ENCODE results near the gene ZPBP2.
"Not testable (repeated sequence)": the region's sequence is repeated elsewhere in the genome, so short reads cannot be mapped to it uniquely, and the experiment has no call there.

Gene ZPBP2, protein sequence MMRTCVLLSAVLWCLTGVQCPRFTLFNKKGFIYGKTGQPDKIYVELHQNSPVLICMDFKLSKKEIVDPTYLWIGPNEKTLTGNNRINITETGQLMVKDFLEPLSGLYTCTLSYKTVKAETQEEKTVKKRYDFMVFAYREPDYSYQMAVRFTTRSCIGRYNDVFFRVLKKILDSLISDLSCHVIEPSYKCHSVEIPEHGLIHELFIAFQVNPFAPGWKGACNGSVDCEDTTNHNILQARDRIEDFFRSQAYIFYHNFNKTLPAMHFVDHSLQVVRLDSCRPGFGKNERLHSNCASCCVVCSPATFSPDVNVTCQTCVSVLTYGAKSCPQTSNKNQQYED

DNA sequence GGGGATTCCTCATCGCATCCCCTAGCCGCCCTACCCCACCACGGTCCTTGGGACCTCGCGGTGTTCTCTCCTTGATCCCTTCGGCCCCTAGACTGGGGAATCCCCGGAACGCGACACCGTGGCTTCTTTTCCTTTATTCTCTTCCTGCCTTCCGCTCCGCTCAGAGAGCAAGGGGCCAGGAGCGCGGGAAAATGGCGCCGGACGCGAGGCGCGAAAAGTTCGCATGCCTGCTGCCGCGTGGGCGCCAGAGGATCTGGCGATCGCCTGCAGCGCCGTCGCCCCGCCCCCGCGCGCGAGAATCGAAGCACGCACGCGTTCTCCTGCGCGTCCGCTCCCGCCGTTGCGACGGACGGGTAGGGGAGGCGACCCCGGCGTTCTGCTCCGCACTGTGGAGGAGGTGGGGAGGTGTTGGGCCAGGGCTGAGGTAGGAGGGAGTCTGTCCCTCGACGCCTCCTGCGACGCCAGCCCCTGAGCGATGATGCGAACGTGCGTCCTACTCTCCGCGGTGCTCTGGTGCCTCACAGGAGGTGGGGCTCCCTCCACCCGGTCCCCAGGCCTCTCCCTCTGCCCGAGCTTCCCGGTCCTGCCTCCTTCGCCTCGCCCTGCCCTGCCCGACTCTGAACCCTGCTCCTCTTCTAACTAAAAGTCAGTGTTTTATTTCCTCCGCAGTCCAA is at the start of gene ZPBP2:
ZPBP2 (plus strand) TSS at position 323 of the 674 bp plus-strand sequence; CDS start at position 476, 153 bp downstream.
- peak; percentile 39 for DNase-seq

DNA sequence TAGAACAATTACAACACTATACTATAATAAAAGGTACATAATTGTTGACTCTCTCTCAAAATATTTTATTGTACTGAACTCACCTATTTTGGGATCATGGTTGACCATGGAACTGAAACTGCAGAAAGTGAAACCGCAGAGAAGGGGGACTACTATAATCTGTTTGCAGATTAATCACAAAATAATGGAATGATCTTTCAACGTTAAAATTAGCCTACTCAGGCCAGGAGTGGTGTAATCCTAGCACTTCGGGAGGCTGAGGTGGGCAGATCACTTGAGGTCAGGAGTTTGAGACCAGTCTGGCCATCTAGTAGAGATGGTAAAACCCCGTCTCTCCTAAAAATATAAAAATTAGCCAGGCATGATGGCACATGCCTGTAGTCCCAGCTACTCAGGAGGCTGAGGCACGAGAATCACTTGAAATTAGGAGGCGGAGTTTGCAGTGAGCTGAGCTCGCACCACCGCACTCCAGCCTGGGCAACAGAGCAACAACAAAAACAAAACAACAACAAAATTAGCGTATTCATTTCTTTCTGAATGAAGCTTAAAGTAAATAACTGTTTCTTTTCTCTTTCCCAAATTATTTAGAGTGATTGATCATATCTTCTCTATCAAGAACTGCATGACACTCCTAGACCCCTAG is 49.5 kb upstream of the ZPBP2 start:
- DNase-seq = no peak

DNA sequence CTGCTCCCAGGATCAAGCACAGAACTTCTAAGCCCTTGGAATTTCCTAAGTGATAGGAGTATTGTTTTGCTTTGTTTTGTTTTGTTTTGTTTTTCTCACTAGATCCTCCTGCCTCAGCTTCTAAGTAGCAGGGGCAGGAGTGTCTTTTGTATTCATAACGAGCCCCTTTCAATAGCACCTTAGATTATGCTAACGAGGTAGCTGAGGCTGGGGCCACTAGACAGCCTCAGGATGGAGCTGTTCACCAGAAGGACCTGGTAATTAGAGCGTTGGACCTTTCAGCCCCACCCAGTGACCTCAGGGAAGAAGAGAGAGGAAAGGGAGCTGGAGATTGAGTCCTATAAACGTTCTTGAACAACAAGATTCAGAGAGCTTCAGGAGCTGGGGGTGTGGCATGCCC is 47.5 kb upstream of the ZPBP2 start:
- DNase-seq = no peak

DNA sequence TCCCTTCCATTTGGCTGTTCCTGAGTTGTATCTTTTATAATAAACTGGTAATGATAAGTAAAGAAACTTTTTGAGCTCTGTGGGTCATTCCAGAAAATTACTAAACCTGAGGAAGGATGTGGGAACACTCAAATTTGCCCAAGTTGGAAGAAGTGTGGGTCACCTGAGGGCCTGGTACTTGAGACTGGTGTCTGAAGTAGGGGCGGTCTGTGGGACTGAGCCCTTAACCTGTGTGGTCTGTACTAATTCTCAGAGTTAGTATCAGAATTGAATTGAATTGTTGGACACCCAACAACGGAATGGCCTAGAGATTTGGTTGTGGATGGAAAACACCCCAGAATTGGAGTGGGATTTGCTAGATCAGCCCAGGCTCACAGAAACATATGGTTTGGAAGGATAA is 47.0 kb upstream of the ZPBP2 start:
- DNase-seq = no peak

DNA sequence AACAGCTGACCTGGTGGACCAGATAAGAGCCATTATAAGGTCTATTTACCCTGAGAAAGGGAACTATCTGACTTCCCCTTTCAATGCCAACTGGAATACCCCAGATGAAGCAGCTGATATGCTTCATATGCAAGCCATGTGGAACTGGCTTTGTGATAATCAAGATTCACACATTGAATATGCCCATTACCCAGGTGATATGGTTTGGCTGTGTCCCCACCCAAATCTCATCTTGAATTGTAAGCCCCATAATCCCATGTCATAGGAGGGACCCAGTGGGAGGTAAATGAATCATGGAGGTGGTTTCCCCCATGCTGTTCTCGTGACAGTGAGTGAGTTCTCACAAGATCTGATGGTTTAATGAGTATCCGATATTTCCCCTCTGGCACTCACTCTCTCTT is 46.0 kb upstream of the ZPBP2 start:
- DNase-seq = no peak

DNA sequence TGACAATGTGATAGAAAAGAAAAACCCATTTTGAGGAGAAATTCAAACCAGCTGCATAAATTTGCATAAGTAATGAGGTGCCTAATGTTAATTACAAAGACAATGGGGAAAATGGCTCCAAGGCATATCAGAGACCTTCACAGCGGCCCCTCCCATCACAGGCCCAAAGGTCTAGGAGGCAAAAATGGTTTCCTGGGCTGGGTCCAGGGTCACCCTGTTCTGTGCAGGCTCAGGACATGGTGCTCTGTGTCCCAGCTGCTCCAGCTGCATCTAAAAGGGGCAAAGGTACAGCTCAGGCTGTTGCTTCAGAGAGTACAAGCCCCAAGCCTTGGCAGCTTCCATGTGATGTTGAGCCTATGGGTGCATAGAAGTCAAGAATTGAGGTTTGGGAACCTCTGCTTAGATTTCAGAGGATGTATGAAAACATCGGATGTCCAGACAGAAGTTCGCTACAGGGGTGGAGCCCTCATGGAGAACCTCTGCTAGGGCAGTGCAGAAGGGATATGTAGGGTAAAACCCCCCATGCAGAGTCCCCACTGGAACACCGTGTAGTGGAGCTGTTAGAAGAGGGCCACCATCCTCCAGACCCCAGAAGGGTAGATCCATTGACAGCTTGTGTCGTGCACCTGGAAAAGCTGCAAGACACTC is 44.5 kb upstream of the ZPBP2 start:
- DNase-seq = no peak

DNA sequence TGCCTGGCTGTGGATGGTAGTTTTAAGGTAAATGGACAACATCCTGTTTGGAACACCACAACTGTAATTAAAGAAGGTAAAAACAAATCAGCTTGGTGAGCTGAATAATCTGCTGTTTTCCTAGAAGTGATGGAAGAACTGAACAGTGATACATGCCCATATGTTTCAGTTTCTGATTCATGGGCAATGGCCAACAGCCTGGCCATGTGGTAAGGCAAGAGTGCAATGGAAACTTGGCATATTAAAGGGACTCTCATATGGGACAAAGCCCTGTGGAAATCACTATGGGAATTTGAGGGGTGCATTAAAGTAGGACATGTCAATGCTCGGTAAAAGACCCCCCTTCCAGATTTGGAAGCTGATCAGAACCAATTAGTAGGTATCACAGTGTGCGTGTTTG is 41.7 kb upstream of the ZPBP2 start:
- DNase-seq = no peak

DNA sequence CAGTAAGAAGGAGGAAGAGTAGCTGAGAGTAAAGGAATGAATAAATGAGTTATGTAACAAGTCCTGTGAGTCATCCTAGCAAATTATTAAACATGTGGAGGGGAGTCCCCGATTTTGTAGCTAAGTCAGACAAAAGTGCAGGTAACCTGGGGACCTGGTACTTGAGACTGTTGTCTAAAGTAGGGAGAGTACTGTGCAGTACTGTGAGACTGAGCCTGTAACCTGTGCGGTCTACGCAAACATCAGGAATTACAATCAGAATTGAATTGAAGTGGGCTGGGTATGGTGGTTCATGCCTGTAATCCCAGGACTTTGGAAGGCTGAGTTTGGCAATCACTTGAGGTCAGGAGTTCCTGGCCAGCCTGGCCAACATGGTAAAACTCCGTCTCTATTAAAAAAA is 39.6 kb upstream of the ZPBP2 start:
- no peak for DNase-seq

DNA sequence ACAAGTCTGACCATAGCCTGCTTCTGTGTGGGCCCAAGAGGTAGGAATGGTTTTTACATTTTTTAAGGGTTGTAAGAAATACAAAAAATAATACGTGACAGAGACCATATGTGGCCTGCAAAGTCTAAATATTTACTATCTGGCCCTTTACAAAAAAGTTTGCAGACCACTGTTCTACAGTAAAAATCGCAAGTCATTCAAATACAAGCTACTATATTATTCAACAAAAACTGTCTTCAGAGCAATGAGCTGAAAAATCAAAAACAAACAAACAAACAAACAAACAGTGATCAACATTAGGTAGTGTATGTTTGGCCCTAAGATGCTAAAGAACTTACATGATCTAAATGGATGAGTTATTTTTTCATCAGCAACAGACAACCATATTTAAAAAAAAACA is 36.4 kb upstream of the ZPBP2 start:
- DNase-seq = no peak

DNA sequence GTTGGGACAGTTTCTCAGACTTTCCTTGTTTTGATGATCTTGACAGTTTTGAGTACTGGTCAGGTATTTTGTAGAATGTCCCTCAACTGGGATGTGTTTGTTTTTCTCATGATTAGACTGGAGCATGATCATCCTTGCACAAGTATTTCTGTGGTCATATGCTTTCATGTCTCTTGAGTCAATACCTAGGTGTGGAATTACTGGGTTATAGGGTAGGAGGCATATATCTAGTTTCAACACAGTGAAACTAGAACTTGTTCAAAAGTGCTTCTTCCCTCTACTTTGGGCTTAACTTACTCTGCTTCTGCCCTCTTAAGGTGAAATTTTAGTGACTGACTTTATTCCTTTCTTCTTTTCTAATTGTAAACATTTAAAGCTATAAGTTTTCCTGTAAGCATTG is 34.0 kb upstream of the ZPBP2 start:
- no peak for DNase-seq

DNA sequence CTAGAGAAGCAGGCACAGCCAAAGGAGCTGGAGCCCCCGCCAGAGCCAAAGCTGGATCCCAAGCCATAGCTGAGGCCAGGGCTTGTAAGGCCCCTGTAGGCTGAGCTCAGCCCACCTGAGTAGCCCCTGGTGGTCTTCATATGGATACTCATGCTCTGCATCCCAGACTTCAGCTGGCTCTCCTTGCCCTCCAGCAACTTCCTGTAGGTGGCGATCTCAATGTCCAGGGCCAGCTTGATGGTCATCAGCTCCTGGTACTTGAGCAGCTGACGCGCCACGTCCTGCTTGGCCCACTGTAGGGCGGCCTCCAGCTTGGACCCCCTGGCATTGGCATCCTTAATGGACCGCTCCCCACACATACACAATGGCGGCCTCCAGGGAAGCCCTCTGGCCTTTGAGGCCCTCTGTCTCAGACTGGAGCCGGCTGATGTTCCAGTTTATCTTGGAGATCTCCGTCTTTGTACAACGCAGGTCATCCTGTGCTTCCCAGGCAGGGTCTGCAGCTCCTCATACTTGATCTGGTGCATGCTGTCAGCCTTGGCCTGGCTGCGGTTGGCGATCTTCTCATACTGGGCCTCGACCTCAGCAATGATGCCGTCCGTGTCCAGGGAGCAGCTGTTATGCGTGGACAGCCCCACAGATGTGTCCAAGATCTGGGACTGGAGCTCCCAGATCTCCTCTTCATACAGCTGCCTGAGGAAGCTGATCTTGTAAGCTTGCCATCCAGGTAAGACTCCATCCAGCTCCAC is 32.8 kb upstream of the ZPBP2 start:
- DNase-seq = no peak

DNA sequence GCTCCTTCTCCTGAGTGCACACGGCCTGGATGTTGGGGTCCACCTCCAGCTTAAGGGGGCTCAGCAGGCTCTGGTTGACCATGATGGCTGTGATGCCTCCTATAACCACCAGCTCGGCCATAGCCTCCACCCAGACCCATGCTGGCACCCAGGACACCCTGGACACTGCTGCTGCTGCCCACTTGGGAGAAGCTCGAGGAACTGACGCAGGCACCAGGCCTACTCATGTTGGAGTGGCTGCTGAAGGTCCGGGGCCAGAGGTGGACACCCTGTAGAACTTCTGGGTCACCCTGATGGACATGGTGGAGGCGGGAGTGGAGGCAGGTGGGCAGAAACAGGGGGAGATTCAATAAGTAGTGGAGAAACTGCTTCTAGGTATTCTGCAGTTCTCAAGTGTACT is 31.9 kb upstream of the ZPBP2 start:
- no peak for DNase-seq

DNA sequence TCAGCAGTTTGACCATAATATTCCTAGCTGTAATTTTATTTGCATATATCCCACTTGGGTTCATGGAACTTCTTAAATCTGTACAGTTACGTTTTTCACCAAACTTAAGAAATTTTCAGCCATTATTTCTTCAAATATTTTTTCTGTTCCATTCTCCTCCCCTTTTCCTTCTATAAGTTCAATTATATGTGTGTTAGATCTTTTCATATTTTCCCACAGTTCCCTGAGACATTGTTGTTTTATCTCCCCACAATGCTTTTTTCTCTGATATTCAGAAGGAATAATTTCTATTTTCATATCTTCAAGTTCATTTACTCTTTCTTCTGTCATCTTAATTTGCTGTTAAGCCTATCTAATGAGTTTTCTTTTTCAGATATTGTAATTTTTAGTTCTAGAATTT is 29.9 kb upstream of the ZPBP2 start:
- DNase-seq = no peak

DNA sequence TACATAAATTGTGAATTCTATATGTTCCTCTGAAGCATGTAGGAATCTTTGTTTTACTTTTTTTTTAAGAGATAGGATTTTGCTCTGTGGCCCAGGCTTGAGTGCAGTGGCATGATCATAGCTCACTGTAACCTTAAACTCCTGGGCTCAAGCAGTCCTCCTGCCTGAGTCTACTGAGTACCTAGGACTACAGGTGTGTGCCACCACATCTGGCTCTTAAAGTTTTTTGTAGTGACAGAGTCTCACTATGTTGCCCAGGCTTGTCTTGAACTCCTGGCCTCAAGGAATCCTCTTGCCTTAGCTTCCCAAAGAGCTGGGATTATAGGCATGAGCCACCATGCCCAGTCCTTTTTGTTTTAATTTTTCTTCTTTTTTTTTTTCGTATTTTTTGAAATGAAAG is 29.2 kb upstream of the ZPBP2 start:
- no peak for DNase-seq

DNA sequence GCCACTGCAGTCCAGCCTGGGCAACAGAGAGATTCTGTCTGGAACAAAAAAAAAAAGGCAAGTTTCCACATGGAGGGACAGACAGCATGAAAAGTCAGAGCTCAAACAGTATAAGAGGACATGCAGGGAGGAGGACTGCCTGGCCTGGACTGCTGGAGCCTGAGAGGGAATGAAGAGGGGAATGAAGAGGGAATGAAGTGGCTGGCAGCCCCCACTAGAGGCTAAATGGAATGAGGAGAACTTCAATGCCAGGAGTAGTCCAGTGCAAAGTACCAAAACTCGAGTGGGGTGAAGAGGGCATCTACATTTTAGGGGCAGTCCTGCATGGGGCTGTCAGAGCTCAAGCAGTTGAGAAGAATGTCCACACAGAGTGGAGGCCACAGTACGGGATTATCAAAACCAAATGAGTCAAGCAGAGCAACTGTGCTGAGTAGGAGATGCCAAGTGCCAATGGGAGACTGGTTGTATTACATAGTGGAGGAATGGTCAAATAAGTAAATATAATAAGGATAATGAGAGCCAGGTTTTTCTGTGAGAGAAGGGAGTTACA is 26.8 kb upstream of the ZPBP2 start:
- no peak for DNase-seq

DNA sequence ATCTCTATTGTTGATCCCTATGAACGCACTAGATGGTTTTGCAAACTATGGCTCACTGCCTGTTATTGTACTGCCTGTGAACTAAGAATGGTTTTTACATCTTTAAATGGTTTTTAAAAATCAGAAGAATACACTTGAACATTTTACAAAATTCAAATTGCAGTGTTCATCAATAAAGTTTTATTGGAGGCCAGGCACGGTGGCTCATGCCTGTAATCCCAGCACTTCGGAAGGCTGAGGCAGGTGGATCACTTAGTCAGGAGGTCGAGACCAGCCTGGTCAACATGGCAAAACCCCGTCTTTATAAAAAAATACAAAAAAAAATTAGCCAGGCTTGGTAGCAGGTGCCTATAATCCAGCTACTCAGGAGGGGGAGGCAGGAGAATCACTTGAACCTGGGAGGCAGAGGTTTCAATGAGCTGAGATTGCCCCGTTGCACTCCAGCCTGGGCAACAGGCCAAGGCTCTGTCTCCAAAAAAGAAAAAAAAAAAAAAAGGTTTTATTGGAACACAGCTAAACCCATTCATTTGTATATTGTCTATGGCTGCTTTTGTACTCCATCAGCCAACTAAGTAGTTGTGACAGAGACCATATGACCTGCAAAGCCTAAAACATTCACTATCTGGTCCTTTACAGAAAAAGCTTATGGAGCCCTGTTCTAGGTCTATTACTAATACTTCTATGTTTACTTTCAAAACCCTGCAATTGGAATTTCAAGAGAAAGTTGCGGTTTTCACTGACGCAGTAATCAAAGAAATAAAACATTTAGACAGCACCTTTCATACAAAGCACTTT is 22.8 kb upstream of the ZPBP2 start:
- DNase-seq = no peak

DNA sequence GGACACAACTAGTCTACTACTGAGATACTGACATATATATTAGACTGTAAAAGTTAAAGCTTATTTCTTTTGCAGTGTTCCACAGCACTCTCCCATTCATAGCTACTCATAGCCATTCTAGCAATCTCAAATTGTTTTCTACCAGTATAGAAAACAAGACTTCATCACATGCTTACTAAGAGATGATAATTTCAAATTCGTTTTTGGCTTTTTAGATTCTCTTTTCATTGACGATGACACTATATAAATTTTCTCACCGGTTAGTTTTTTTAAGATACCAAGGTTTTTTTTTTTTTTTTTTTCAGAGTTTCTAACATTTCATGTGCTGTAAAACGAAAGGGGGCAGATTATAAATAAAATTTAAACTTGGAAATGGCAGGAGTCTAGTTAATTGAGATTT is 21.8 kb upstream of the ZPBP2 start:
- DNase-seq = no peak

DNA sequence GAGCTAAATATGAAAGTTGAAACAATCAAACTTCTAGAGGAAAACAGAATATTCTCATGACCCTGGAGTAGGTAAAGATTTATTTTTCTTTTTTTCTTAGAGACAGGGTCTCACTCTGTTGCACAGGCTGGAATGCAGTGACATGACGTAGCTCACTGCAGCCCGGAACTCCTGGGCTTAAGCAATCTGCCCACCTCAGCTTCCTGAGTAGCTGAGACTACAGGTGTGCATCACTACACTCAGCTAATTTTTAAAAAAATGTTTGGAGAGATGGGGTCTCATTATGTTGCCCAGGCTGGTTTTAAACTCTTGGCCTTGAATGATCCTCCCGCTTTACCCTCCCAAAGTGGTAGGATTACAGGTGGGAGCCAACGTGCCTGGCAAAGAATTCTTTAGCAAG is 19.4 kb upstream of the ZPBP2 start:
- DNase-seq = no peak

DNA sequence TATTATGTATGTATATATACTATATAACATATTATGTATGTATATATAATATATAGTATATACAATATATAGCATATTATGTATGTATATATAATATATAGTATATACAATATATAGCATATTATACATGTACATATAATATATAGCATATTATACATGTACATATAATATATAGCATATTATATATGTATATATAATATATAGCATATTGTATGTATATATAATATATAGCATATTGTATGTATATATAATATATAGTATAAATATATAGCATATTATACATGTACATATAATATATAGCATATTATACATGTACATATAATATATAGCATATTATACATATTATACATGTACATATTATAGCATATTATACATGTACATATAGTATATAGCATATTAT is 17.8 kb upstream of the ZPBP2 start:
- not testable (repeated sequence) for DNase-seq

DNA sequence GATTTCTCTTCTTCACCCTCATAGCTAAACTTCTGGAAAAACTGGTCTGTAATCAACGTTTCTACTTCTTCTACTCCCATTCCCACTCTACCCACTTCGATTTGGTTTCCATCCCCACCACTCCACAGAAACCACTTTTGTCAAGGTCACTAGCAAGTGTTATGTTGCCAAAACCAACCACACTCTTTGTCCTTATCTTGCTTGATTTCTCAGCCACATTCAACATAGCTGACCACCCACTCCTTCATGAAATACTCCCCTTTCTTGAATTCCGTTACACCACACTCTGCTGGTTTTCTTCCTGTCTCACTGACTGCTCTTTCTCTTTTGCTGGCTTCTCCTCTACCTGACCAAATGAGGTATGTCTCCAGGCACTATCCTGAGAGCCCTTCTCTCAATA is 15.8 kb upstream of the ZPBP2 start:
- no peak for DNase-seq

DNA sequence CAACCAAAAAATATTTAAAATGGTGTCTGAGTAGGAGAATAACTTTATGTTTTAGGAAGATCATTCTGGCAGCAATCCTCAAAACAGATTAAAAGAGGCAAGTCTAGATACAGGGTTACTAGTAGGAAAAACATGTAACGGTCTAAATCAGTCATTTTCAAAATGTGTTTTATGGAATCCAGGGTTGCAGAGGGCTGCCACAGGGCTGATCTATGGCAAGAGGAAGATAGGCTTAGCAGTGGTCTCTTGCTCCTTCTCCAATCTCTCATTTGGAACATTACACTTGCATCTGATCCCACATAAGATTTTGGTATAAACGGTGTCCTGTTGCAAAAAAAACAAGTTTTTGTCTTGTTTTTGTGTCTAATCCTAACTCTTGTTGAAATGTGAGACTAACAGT is 13.1 kb upstream of the ZPBP2 start:
- no peak for DNase-seq

All from retina (tissue), 1 donor.